ENCODE data around the gene NTRK2. TPM values are rescaled to one million over a fixed set of nuclear protein-coding genes. Genes with fewer than 3 reads are reported as not detected.

Gene NTRK2
- total RNA-seq, 6 experiments from 2014 or later = 0.11 to 0.83 (median 0.25) TPM

GRCh38 chr9:84924266-84924665, 254.7 kb downstream of the NTRK2 start:
- Mint-ChIP-seq H3K9me3 (peaks cover 30% of the 10 kb centered on the region), H3K27me3 (ENCODE audit: insufficient read depth) (peaks cover 6% of the 10 kb centered on the region; the same call in 1 of the 2 replicates), H3K27ac (no peak overlapping the region), H3K4me3 (no peak overlapping the region), H3K4me1 (ENCODE audit: low read depth) (no peaks in the 10 kb centered on the region), H3K36me3 (ENCODE audit: low read depth) (peaks cover 5% of the 10 kb centered on the region; the same call in 1 of the 2 replicates)
- TF ChIP-seq CTCF (IDR thresholded peaks at IDR 0.05) = no peak
- no peak for DNase-seq

- Mint-ChIP-seq H3K4me1 (ENCODE audit: low read depth) (no peaks in the 10 kb centered on the region), H3K9me3 (peaks cover 30% of the 10 kb centered on the region), H3K27me3 (ENCODE audit: insufficient read depth) (peaks cover 6% of the 10 kb centered on the region; the same call in 1 of the 2 replicates), H3K36me3 (ENCODE audit: low read depth) (peaks cover 5% of the 10 kb centered on the region; the same call in 1 of the 2 replicates), H3K4me3 (no peak overlapping the region), H3K27ac (no peak overlapping the region)
- no peak for TF ChIP-seq CTCF (IDR thresholded peaks at IDR 0.05)
- DNase-seq = no peak
Measured at GRCh38 chr9:84925225-84925872, 255.8 kb downstream of the NTRK2 start.

- H3K27ac Mint-ChIP-seq = no peak overlapping the region
- TF ChIP-seq CTCF (IDR thresholded peaks at IDR 0.05) = no peak
- no peaks in the 10 kb centered on the region for H3K4me1 Mint-ChIP-seq (ENCODE audit: low read depth)
- peaks cover 6% of the 10 kb centered on the region; the same call in 1 of the 2 replicates for H3K27me3 Mint-ChIP-seq (ENCODE audit: insufficient read depth)
- no peak for DNase-seq
- peaks cover 32% of the 10 kb centered on the region for H3K9me3 Mint-ChIP-seq
- H3K4me3 Mint-ChIP-seq = no peak overlapping the region
- H3K36me3 Mint-ChIP-seq (ENCODE audit: low read depth) = peaks cover 5% of the 10 kb centered on the region; the same call in 1 of the 2 replicates
Measured at GRCh38 chr9:84926793-84927192, 257.3 kb downstream of the NTRK2 start.

GRCh38 chr9:84928419-84928818, 258.9 kb downstream of the NTRK2 start:
- H3K36me3 Mint-ChIP-seq (ENCODE audit: low read depth) = peaks cover 5% of the 10 kb centered on the region; the same call in 1 of the 2 replicates
- H3K27ac Mint-ChIP-seq = no peak overlapping the region
- TF ChIP-seq CTCF (IDR thresholded peaks at IDR 0.05) = no peak
- H3K27me3 Mint-ChIP-seq (ENCODE audit: insufficient read depth) = peaks cover 6% of the 10 kb centered on the region; the same call in 1 of the 2 replicates
- H3K4me3 Mint-ChIP-seq = no peak overlapping the region
- peaks cover 32% of the 10 kb centered on the region for H3K9me3 Mint-ChIP-seq
- H3K4me1 Mint-ChIP-seq (ENCODE audit: low read depth) = no peaks in the 10 kb centered on the region
- no peak for DNase-seq

- Mint-ChIP-seq H3K27ac (no peak overlapping the region), H3K36me3 (ENCODE audit: low read depth) (peaks cover 5% of the 10 kb centered on the region; the same call in 1 of the 2 replicates), H3K4me1 (ENCODE audit: low read depth) (no peaks in the 10 kb centered on the region), H3K9me3 (peaks cover 29% of the 10 kb centered on the region), H3K4me3 (no peak overlapping the region), H3K27me3 (ENCODE audit: insufficient read depth) (peaks cover 6% of the 10 kb centered on the region; the same call in 1 of the 2 replicates)
- no peak for TF ChIP-seq CTCF (IDR thresholded peaks at IDR 0.05)
- no peak for DNase-seq
Measured at GRCh38 chr9:84929068-84929467, 259.5 kb downstream of the NTRK2 start.

Measured in HFFc6 (cell line).